Neuronal stem cell (in vitro differentiated cells): ENCODE results near the gene ROBO1.

Source experiments
- DNase-seq: peaks from one replicate; pipeline ENCODE4 v3.0.0-alpha.2; 2013; ENCODE audit warnings: low spot score
- H2AFZ ChIP-seq: one replicate; pipeline ENCODE4 v1.6.1; 2013; ENCODE audit warnings: mild to moderate bottlenecking, low read length, inconsistent platforms
- H2AK5ac ChIP-seq: 2 replicates; pipeline ENCODE4 v1.6.1; 2013; ENCODE audit warnings: low read depth, mild to moderate bottlenecking, inconsistent platforms, low read length, moderate library complexity, mixed read lengths
- H2BK120ac ChIP-seq: 2 replicates; pipeline ENCODE4 v1.6.1; 2013; ENCODE audit warnings: low read depth, mild to moderate bottlenecking, inconsistent platforms, low read length, moderate library complexity, mixed read lengths
- H2BK12ac ChIP-seq: one replicate; pipeline ENCODE4 v1.6.1; 2013; ENCODE audit warnings: low read length, inconsistent platforms
- H2BK15ac ChIP-seq: 2 replicates; pipeline ENCODE4 v1.6.1; 2013; ENCODE audit warnings: mild to moderate bottlenecking, low read length, inconsistent platforms, mixed read lengths
- H2BK5ac ChIP-seq: one replicate; pipeline ENCODE4 v1.6.1; 2013; ENCODE audit warnings: inconsistent platforms, mild to moderate bottlenecking, low read length, moderate library complexity
- H3K14ac ChIP-seq: one replicate; pipeline ENCODE4 v1.6.1; 2013; ENCODE audit warnings: low read length, inconsistent platforms
- H3K18ac ChIP-seq: 2 replicates; pipeline ENCODE4 v1.6.1; 2013; ENCODE audit warnings: low read length, inconsistent platforms
- H3K23ac ChIP-seq: 2 replicates; pipeline ENCODE4 v1.6.1; 2013; ENCODE audit warnings: low read depth, mild to moderate bottlenecking, mixed read lengths, low read length, inconsistent platforms; ENCODE audit not compliant: poor library complexity
- H3K27ac ChIP-seq: replicated peaks from 3 replicates; pipeline ENCODE4 v1.5.1; 2013; ENCODE audit warnings: low read length, inconsistent platforms
- H3K27me3 ChIP-seq, 3 experiments: 2 replicates each; pipeline ENCODE4 v1.6.1; 2013; ENCODE audit warnings: low read length in 3 of 3, mild to moderate bottlenecking in 2 of 3, inconsistent platforms in 1 of 3, low read depth in 1 of 3, mixed read lengths in 1 of 3, moderate library complexity in 1 of 3; ENCODE audit not compliant: control insufficient read depth in 3 of 3, insufficient read depth in 3 of 3
- H3K36me3 ChIP-seq, 2 donors: replicated peaks in 1 of 2; 2 replicates each; pipeline ENCODE4 v1.6.1; 2013; ENCODE audit warnings: low read length in 2 of 2; ENCODE audit not compliant: control insufficient read depth in 2 of 2, insufficient read depth in 2 of 2
- H3K4ac ChIP-seq: 2 replicates; pipeline ENCODE4 v1.6.1; 2013; ENCODE audit warnings: inconsistent platforms, mild to moderate bottlenecking, low read length, moderate library complexity
- H3K4me1 ChIP-seq, 2 donors: 1 replicate in 1 of 2; 2 replicates in 1 of 2; pipeline ENCODE4 v1.6.1; 2013; ENCODE audit warnings: low read length in 2 of 2, low read depth in 1 of 2; ENCODE audit not compliant: control insufficient read depth in 2 of 2, insufficient read depth in 1 of 2
- H3K4me2 ChIP-seq: one replicate; pipeline ENCODE4 v1.6.1; 2013; ENCODE audit warnings: mild to moderate bottlenecking, low read length, inconsistent platforms; ENCODE audit not compliant: insufficient read depth, poor library complexity, severe bottlenecking
- H3K4me3 ChIP-seq, 2 donors: 2 replicates each; pipeline ENCODE4 v1.5.1; 2013; ENCODE audit warnings: low read length in 2 of 2, mild to moderate bottlenecking in 2 of 2, inconsistent platforms in 1 of 2, moderate library complexity in 1 of 2
- H3K79me1 ChIP-seq: one replicate; pipeline ENCODE4 v1.6.1; 2013; ENCODE audit warnings: low read depth, mild to moderate bottlenecking, inconsistent platforms, low read length, moderate library complexity
- H3K9ac ChIP-seq: one replicate; pipeline ENCODE4 v1.6.1; 2013; ENCODE audit warnings: mild to moderate bottlenecking, low read depth, low read length, inconsistent platforms; ENCODE audit not compliant: poor library complexity
- H3K9me3 ChIP-seq, 2 donors: replicated peaks in 1 of 2; 2 replicates each; pipeline versions ENCODE3 to v1.6.1; 2013; ENCODE audit warnings: low read length in 2 of 2, mild to moderate bottlenecking in 2 of 2, inconsistent platforms in 1 of 2, low read depth in 1 of 2, mixed read lengths in 1 of 2, moderate library complexity in 1 of 2; ENCODE audit not compliant: control insufficient read depth in 2 of 2, insufficient read depth in 1 of 2
- H4K8ac ChIP-seq: one replicate; pipeline ENCODE4 v1.6.1; 2013; ENCODE audit warnings: low read depth, mild to moderate bottlenecking, inconsistent platforms, low read length, moderate library complexity
- H4K91ac ChIP-seq: one replicate; pipeline ENCODE4 v1.6.1; 2013; ENCODE audit warnings: low read length, low read depth, mild to moderate bottlenecking, inconsistent platforms; ENCODE audit not compliant: poor library complexity
- WGBS, 2 donors: extraction: QIAGEN DNeasy Blood & Tissue Kit; methylation state at CpG; one replicate each; pipeline ENCODE4 v1.1.7; 2013; ENCODE audit warnings: missing lambda C conversion rate in 2 of 2, mixed read lengths in 1 of 2; ENCODE audit not compliant: insufficient read length in 2 of 2, insufficient replicate concordance in 1 of 2; ENCODE audit errors: extremely low coverage in 2 of 2; 5-methylcytosine and 5-hydroxymethylcytosine counted together

ROBO1 gene

GRCh38 chr3:78823859-78824258 is 943.9 kb downstream of the ROBO1 start:
- WGBS, 2 donors = no CpG with 5 or more reads among the region's 1 CpG
- H3K36me3 ChIP-seq = no peaks in the 10 kb centered on the region
- DNase-seq = no peak
- no peak overlapping the region for H4K91ac ChIP-seq
- H2BK5ac ChIP-seq = no peak overlapping the region
- H3K14ac ChIP-seq = no peak overlapping the region
- no peak overlapping the region for H3K18ac ChIP-seq
- no peak overlapping the region for H3K27ac ChIP-seq
- H3K9ac ChIP-seq = no peak overlapping the region
- H3K4ac ChIP-seq = no peak overlapping the region
- H2AK5ac ChIP-seq = no peak overlapping the region
- H3K4me1 ChIP-seq = peaks cover 2 to 5% of the 10 kb centered on the region in 2 donors
- H3K27me3 ChIP-seq = no peaks in the 10 kb centered on the region
- H3K4me3 ChIP-seq = no peak overlapping the region
- no peak overlapping the region for H2BK120ac ChIP-seq
- no peak overlapping the region for H3K4me2 ChIP-seq
- no peak overlapping the region for H2BK12ac ChIP-seq
- H2BK15ac ChIP-seq = no peak overlapping the region
- peaks cover 2% of the 10 kb centered on the region for H3K79me1 ChIP-seq
- H2AFZ ChIP-seq = no peak overlapping the region
- H3K23ac ChIP-seq = no peak overlapping the region
- H3K9me3 ChIP-seq = no peaks in the 10 kb centered on the region
- no peak overlapping the region for H4K8ac ChIP-seq

GRCh38 chr3:78823434-78823833 is 944.4 kb downstream of the ROBO1 start:
- H3K23ac ChIP-seq = no peak overlapping the region
- no peak overlapping the region for H3K18ac ChIP-seq
- H2BK120ac ChIP-seq = no peak overlapping the region
- H4K91ac ChIP-seq = no peak overlapping the region
- no peak overlapping the region for H3K9ac ChIP-seq
- no peak overlapping the region for H2BK5ac ChIP-seq
- no peak overlapping the region for H3K27ac ChIP-seq
- peaks cover 2% of the 10 kb centered on the region in 2 donors for H3K9me3 ChIP-seq
- no peak overlapping the region for H2AFZ ChIP-seq
- H4K8ac ChIP-seq = no peak overlapping the region
- H3K27me3 ChIP-seq = no peaks in the 10 kb centered on the region
- no CpG with 5 or more reads among the region's 4 CpGs for WGBS, 2 donors
- no peak overlapping the region for H2BK15ac ChIP-seq
- DNase-seq = no peak
- no peak overlapping the region for H3K4me3 ChIP-seq
- no peak overlapping the region for H3K14ac ChIP-seq
- H3K4me1 ChIP-seq = peaks cover 2 to 5% of the 10 kb centered on the region in 2 donors
- no peak overlapping the region for H3K4ac ChIP-seq
- H2BK12ac ChIP-seq = no peak overlapping the region
- peaks cover 2% of the 10 kb centered on the region for H3K79me1 ChIP-seq
- no peak overlapping the region for H2AK5ac ChIP-seq
- H3K4me2 ChIP-seq = no peak overlapping the region
- H3K36me3 ChIP-seq = no peaks in the 10 kb centered on the region

GRCh38 chr3:78822726-78823125 is 945.1 kb downstream of the ROBO1 start:
- no peak overlapping the region for H3K9ac ChIP-seq
- H4K91ac ChIP-seq = no peak overlapping the region
- no peak overlapping the region for H3K4ac ChIP-seq
- H3K4me3 ChIP-seq = no peak overlapping the region
- H2BK15ac ChIP-seq = no peak overlapping the region
- no peak overlapping the region for H2AK5ac ChIP-seq
- no peak overlapping the region for H2BK12ac ChIP-seq
- no peak overlapping the region for H2AFZ ChIP-seq
- peaks cover 4 to 7% of the 10 kb centered on the region in 2 donors for H3K9me3 ChIP-seq
- peaks cover 2% of the 10 kb centered on the region for H3K79me1 ChIP-seq
- no peak overlapping the region for H3K23ac ChIP-seq
- H3K18ac ChIP-seq = no peak overlapping the region
- no peak overlapping the region for H3K14ac ChIP-seq
- no peak for DNase-seq
- no peak overlapping the region for H2BK120ac ChIP-seq
- peaks cover 0 to 2% of the 10 kb centered on the region in 2 donors for H3K36me3 ChIP-seq
- H3K27me3 ChIP-seq = no peaks in the 10 kb centered on the region
- no peak overlapping the region for H3K27ac ChIP-seq
- no peak overlapping the region for H4K8ac ChIP-seq
- peaks cover 2 to 5% of the 10 kb centered on the region in 2 donors for H3K4me1 ChIP-seq
- H3K4me2 ChIP-seq = no peak overlapping the region
- no peak overlapping the region for H2BK5ac ChIP-seq

GRCh38 chr3:78820542-78820941 is 947.3 kb downstream of the ROBO1 start:
- Histone ChIP-seq H3K9ac (no peak overlapping the region), H3K18ac (no peak overlapping the region), H3K79me1 (peaks cover 2% of the 10 kb centered on the region), H3K4ac (no peak overlapping the region), H3K4me2 (no peak overlapping the region), H4K8ac (no peak overlapping the region), H2BK12ac (no peak overlapping the region), H2BK5ac (no peak overlapping the region), H3K4me1 (peaks cover 2 to 5% of the 10 kb centered on the region in 2 donors), H3K9me3 (peaks cover 4 to 7% of the 10 kb centered on the region in 2 donors), H3K27ac (no peak overlapping the region), H3K27me3 (no peaks in the 10 kb centered on the region), H2AK5ac (no peak overlapping the region), H3K23ac (no peak overlapping the region), H3K4me3 (no peak overlapping the region), H3K14ac (no peak overlapping the region), H2BK15ac (no peak overlapping the region), H4K91ac (no peak overlapping the region), H3K36me3 (peaks cover 0 to 2% of the 10 kb centered on the region in 2 donors), H2BK120ac (no peak overlapping the region), H2AFZ (no peak overlapping the region)
- WGBS, 2 donors = no CpG with 5 or more reads among the region's 1 CpG
- no peak for DNase-seq
